Activated T-helper 1 cell treated with anti-CD3 and anti-CD28 coated beads, Interleukin-2, amount 50 U/mL, for 16 hours (primary cell): Measurements from ENCODE around the gene CFP.
"Not testable (repeated sequence)": the region's sequence is repeated elsewhere in the genome, so short reads cannot be mapped to it uniquely, and the experiment has no call there.

ENCODE experiments used
- DNase-seq, 2 donors: peaks; one replicate each; pipeline ENCODE4 v3.0.0-alpha.2; 2020; ENCODE audit warnings: low read depth in 1 of 2, low spot score in 1 of 2

Gene CFP

DNA sequence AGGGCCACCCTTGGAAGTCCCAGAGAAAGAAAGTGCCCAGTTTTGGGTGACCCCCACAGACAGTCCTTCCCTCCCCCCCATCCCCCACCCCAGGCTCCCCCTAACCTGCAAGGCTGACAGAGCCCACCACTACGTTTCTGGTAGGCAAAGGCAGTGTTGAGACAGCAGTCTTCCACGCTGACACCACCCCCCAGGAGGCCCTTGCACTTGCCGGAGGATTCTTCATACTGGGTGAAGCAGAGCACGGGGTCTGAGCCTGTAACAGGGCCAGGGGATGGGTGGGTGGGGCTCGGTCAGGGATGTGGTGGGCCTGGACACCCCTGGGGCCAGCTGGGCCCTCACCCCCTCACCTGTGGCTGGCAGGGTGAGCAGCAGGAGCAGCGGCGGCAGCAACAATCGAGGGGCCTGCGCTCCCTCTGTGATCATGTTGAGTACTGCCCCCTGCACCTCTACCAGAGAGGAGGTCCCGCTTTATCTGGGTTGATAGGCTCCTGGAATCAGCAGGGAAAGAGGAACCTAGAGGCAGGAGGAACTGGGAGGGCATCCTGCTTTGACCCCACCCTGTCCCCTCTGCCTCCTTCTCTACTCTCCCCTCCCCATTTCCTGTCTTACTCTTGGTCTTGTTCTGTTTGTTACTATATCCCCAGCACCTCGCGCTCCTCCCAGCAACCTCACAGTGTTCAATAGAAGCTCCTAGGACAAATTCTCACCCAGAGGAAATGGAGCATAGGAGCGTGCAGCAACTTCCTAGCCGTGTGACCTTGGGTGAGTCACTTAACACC is at the start of gene CFP:
Gene CFP (minus strand): TSS at position 512 of the 782 bp plus-strand sequence. CDS start 86 bp downstream, at position 426.
- no peak for DNase-seq

DNA sequence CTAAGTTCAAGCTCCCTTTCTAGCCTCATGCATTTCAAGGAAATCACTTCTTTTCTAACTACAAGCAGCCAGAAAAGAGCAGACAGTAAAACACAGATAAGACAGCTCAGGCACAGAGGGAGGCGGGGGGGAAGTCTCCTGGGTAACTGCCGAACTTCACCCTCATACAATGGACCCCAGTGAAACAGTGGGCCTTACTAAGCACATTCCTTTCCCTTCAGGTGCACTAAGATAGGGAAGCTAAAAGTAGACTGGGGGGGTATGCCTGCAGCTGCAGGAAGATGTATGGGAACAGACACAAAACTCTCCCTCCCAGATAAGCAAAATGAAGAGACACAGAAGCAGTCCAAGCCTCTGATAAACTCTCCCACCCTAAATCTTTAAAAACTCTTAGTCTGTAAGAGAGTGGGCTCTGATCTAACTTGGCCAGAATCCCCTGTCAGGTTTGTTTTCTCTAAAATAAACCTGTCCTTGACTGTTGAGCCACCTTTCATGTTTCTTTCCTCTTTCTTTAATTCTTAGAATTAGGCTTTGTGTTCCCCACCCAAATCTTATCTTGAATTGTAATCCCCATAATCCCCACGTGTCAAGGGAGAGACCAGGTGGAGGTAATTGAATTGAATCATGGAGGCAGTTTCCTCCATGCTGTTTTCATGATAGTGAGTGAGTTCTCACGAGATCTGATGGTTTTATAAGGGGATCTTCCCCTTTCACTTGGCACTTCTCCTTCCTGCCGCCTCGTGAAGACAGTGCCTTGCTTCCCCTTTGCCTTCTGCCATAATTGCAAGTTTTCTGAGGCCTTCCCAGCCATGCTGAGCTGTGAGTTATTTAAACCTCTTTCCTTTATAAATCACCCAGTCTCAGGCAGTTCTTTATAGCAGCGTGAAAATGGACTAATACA is 46.5 kb upstream of the CFP start:
- DNase-seq, result not testable (repeated sequence)

GRCh38 chrX:47674776-47675175 is 45.0 kb upstream of the CFP start:
- DNase-seq, result no peak

DNA sequence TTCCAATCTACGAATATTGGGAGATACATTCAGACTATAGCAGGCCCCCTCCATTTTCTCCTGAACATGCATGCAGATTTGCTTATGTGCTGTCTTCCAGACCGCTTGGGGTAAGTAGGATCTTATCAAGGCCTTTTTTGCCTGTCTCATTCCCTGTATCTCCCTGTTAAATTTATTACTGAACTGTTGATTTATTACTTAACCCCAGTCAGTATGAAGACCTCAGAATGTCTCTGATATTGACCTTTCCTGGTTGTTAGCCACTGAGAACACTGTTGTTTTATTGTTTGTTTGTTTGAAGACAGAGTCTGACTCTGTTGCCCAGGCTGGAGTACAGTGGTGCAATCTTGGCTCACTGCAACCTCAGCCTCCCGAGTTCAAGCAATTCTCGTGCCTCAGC is 36.1 kb upstream of the CFP start:
- not testable (repeated sequence) for DNase-seq

GRCh38 chrX:47664737-47665136 is 35.0 kb upstream of the CFP start:
- DNase-seq, result no peak

DNA sequence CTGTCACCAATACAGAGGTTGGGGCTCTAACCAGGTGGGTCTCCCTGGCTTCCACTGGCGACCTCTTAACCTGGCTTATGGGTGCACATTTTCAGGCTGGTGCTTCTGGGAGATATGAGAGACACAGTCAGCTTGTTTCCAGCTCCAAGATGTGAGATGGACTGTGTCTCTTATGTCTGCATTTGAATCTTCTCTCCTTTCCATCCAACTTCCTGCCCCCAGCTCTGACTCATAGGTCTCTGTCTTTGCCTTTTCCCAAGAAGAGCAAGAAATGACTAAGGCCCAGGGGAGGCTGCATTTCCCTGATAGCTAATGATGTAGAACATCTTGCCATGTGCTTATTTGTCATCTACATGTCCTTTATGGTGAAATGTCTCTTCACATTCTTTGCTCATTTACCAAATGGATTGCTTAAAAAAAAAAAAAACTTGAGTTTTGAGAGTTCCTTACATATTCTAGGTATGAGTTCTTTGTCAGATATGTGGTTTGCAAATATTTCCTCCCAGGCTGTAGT is 32.5 kb upstream of the CFP start:
- DNase-seq, result peak in 1 of 2 donors; percentile 12

DNA sequence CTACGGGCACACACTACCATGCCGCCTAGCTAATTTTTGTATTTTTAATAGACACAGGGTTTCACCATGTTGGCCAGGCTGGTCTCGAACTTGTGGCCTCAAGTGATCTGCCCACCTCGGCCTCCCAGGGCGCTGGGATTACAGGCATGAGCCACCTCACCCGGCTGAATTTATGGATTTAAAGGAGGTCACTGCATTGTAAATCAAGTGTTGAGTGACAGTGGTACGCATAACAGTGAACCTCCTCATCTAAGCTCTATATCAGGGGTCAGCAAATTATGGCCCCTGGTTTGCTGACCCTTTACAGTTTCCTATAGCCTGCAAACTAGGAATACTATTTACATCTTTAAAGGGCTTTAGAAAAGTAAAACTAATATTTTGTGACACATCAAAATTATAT is 31.8 kb upstream of the CFP start:
- no peak for DNase-seq

DNA sequence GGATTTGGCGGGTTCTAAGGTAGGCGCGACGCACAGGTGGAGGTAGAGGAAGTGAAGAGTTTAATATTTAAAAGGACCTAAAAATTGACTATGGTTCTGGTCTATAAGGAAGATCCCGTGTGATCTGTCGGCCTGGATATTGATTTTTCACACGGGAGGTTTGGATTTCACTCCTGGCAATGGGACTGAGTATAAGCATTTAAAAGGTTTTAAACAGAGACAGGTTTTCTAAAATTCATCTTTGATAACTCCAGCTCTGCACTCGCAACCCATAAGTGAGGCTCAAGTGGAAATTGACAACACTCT is 29.6 kb upstream of the CFP start:
- no peak for DNase-seq

GRCh38 chrX:47658684-47659420 is 29.1 kb upstream of the CFP start, which contains the start of gene UXT:
Gene UXT (minus strand): TSS chrX:47659180. CDS start chrX:47658927, 253 bp downstream.
- peak; percentile 77 to 83 for DNase-seq

- DNase-seq, result peak in 1 of 2 donors; percentile 75
Measured at GRCh38 chrX:47658301-47658683, 28.6 kb upstream of the CFP start.

GRCh38 chrX:47651043-47651905 is 21.5 kb upstream of the CFP start:
- DNase-seq, result no peak

- peak; percentile 65 to 78 for DNase-seq
Measured at GRCh38 chrX:47650164-47651042, 20.7 kb upstream of the CFP start, which contains the start of gene ELK1. Gene ELK1 (minus strand): TSS chrX:47650563. CDS start chrX:47641441, 9,122 bp downstream.

DNA sequence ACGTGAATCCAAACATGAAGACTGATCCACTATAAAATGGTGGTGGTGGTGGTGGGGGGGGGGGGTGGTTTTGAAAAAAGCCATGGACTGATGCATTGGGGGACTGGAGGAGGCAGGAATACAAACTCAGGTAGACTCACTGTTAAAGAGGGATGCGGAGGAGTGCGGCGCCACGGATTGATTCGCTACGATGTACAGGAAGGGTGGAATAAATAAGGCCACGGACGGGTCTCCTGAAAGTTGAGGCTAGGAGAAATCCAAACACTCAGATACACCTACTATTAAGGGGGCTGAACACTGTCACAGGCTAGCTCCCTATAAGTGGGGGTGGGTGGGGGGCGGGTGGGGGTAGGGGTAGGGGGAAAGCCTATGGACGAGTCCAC is 20.0 kb upstream of the CFP start:
- DNase-seq, result no peak

DNA sequence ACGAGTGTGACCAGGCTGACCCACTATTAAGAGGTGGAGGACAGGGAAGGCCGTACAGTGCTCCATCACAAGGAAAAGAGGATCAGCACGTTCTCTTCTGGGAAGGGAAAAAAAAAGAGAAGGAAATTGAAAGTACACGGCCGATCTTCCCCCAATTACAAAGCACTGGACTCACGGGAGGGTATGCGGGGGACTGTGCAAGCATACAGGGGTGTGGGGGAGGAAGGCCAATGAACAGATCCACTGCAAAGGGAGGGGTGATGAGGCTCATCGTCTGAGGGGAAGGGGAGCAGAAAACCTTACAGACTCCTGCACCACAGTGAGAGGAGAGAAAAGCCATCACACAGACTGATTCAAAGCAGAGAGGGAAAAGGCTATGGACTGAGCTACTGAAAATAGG is 19.5 kb upstream of the CFP start:
- DNase-seq, result no peak

DNA sequence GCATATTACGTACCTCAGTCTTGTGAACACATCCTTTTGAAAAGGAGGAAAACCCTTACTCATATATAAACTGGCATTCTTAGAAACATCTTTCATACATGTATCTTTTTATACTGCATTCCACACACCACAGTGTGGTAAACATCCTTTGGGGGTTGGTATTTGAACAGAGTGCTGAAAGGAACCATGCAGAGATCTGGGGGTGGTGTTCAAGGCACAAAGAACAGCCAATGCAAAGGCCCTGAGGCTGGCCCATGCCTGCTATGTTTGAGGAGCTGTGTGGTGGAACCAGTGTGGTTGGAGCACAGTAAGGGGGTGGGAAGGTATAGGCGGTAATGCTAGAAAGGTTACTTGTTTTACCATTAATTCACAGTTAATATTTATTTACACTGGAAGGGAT is 18.6 kb upstream of the CFP start:
- DNase-seq, result no peak

DNA sequence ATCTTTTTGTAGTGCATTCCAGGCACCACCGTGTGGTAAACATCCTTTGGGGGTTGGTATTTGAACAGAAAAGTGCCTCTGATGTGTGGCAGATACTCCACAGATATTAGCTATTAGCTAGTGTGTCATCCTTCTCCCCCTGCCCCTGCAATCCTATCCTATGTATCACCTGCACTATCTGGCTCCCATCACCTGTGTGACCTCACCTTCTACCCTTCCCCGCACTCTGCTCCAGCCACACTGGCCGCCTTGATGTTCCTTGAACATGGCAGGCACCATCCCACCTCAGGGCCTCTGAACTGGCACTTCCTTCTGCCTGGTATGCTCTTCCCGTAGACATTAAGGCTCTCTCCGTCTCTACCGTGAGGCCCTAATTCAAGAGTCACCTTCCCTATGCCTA is 16.9 kb upstream of the CFP start:
- no peak for DNase-seq

- no peak for DNase-seq
Measured at GRCh38 chrX:47645530-47645929, 15.8 kb upstream of the CFP start.

DNA sequence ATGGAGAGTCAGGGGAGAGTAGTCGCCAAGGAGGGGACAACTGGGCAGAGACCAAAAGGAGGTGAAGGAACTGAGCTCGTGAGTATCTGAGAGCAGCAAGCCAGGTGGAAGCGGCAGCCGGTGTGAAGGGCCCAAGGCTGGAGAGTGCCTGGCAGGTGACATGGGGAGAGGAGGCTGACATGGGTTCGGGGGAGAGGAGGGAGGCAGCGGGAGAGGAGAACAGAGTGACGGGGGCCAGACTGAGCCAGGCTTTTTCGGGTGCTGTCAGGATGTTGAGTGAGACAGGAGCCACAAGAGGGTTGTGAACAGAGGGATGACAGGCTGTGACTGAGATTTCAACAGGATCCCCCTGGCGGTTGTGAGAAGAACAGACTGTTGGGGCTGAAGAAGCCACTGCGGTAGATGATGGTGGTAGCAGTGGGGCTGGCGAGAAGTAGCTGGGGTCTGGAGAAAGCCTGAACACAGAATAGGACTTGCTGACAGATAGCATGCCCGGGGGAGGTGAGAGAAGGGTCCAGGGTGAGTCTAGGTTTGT is 14.9 kb upstream of the CFP start:
- no peak for DNase-seq

DNA sequence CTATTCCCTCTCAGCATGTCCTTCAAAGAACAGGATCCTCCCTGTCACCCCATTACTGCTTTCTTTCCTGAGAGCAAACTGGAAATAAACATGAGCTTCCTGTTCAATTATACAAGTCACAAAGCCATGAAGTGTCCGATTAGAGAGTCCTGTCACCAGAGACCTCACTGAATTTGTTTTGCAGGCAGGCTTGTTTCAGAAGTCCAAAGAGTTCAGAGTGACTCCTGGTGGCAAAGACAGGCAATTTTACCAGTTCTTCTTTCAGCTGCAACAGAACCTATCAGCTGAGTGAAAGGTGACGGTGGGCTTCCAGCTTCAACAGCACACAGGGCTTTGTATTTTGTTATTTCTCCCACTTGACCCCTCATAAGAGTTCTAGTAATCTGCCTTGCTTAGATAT is 14.2 kb upstream of the CFP start:
- DNase-seq, result no peak
